HL-60/S4 treated with phorbol 12-myristate 13-acetate at 8.2 ng/mL for 4 days and 3 days (cell line): ENCODE data around the gene GRID1.
"Not testable (repeated sequence)": the region's sequence is repeated elsewhere in the genome, so short reads cannot be mapped to it uniquely, and the experiment has no call there.

ENCODE experiments used
- in situ Hi-C: fragments of 300-500 bp; cut with MboI; formaldehyde crosslinking; loops from 2 replicates; pipeline ENCODE4 v1.15.0; 2022; ENCODE audit warnings: low sequenced_read_pairs

The GRID1 gene

GRCh38 chr10:86035791-86036543, 330.6 kb downstream of the GRID1 start:
- in situ Hi-C loops = no loop called here

GRCh38 chr10:86034710-86035109, 331.9 kb downstream of the GRID1 start:
- in situ Hi-C loops = no loop called here

- in situ Hi-C loops = no loop called here
These were observed 333.0 kb downstream of the GRID1 start for GRCh38 chr10:86033581-86033980.

GRCh38 chr10:86032087-86032486, 334.5 kb downstream of the GRID1 start:
- in situ Hi-C loops = not testable (repeated sequence)

GRCh38 chr10:86030312-86030711, 336.3 kb downstream of the GRID1 start:
- in situ Hi-C loops = no loop called here

GRCh38 chr10:86027346-86027745, 339.2 kb downstream of the GRID1 start:
- in situ Hi-C loops = no loop called here

- in situ Hi-C loops = no loop called here
These were observed 341.1 kb downstream of the GRID1 start for GRCh38 chr10:86025509-86025908.

GRCh38 chr10:86024281-86025041, 342.1 kb downstream of the GRID1 start:
- in situ Hi-C loops = no loop called here

- in situ Hi-C loops = no loop called here
These were observed 342.7 kb downstream of the GRID1 start for GRCh38 chr10:86023931-86024280.

- in situ Hi-C loops = no loop called here
These were observed 343.3 kb downstream of the GRID1 start for GRCh38 chr10:86023336-86023735.

GRCh38 chr10:86022906-86023305, 343.7 kb downstream of the GRID1 start:
- in situ Hi-C loops = no loop called here

GRCh38 chr10:86020134-86020533, 346.5 kb downstream of the GRID1 start:
- in situ Hi-C loops = no loop called here

- in situ Hi-C loops = no loop called here
These were observed 347.5 kb downstream of the GRID1 start for GRCh38 chr10:86019141-86019540.

GRCh38 chr10:86018735-86019058, 347.9 kb downstream of the GRID1 start:
- in situ Hi-C loops = no loop called here

- in situ Hi-C loops = no loop called here
These were observed 348.5 kb downstream of the GRID1 start for GRCh38 chr10:86017841-86018734.

- in situ Hi-C loops = no loop called here
These were observed 353.0 kb downstream of the GRID1 start for GRCh38 chr10:86013568-86013967.

GRCh38 chr10:86007171-86007570, 359.4 kb downstream of the GRID1 start:
- in situ Hi-C loops = no loop called here

- in situ Hi-C loops = no loop called here
These were observed 362.3 kb downstream of the GRID1 start for GRCh38 chr10:86004337-86004736.

- in situ Hi-C loops = no loop called here
These were observed 363.4 kb downstream of the GRID1 start for GRCh38 chr10:86003201-86003621.

- in situ Hi-C loops = no loop called here
These were observed 365.1 kb downstream of the GRID1 start for GRCh38 chr10:86001521-86001920.

- in situ Hi-C loops = no loop called here
These were observed 369.1 kb downstream of the GRID1 start for GRCh38 chr10:85997544-85997943.

GRCh38 chr10:85995791-85996190, 370.8 kb downstream of the GRID1 start:
- in situ Hi-C loops = no loop called here
